GM23338 (cell line): ENCODE data around the gene PLAAT3. TPM values are rescaled to one million over a fixed set of nuclear protein-coding genes. Genes with fewer than 3 reads are reported as not detected.
"Not testable (repeated sequence)": the region's sequence is repeated elsewhere in the genome, so short reads cannot be mapped to it uniquely, and the experiment has no call there.

Experiments
- ATAC-seq: fragments of 200-7000 bp; cut with Tn5 transposase; 3 replicates; pipeline ENCODE4 v1.9.1; 2020
- DNase-seq: peaks from one replicate; pipeline ENCODE4 v3.0.0-alpha.2; 2015; ENCODE audit warnings: low spot score
- H2AFZ ChIP-seq: fragments of 200-600 bp; sonication (generic); 2 replicates; pipeline ENCODE4 v1.8.0; 2016; ENCODE audit warnings: antibody characterized with exemption, mild to moderate bottlenecking, moderate library complexity
- H3F3A ChIP-seq: fragments of 200-600 bp; sonication (generic); replicated peaks from 2 replicates; pipeline ENCODE4 v1.8.0; 2017; ENCODE audit warnings: antibody characterized with exemption, mixed run types, low read depth
- H3K27ac ChIP-seq: fragments of 200-600 bp; sonication (generic); 2 replicates; pipeline ENCODE4 v1.6.1; 2016; ENCODE audit warnings: low read depth
- H3K27me3 ChIP-seq: fragments of 200-600 bp; sonication (generic); 2 replicates; pipeline ENCODE4 v1.8.0; 2016; ENCODE audit warnings: mild to moderate bottlenecking, mixed run types, moderate library complexity; ENCODE audit not compliant: insufficient read depth
- H3K36me3 ChIP-seq: fragments of 200-600 bp; sonication (generic); 2 replicates; pipeline ENCODE4 v1.8.0; 2016; ENCODE audit warnings: mild to moderate bottlenecking; ENCODE audit not compliant: insufficient read depth
- H3K4me1 ChIP-seq: fragments of 200-600 bp; sonication (generic); 2 replicates; pipeline ENCODE4 v1.8.0; 2016; ENCODE audit warnings: mild to moderate bottlenecking, moderate library complexity; ENCODE audit not compliant: insufficient read depth
- H3K4me2 ChIP-seq: fragments of 200-600 bp; sonication (generic); 2 replicates; pipeline ENCODE4 v1.7.1; 2017; ENCODE audit warnings: mixed run types
- H3K4me3 ChIP-seq: fragments of 200-600 bp; sonication (generic); 2 replicates; pipeline ENCODE4 v1.6.1; 2016; ENCODE audit warnings: mixed run types
- H3K79me2 ChIP-seq: fragments of 200-600 bp; sonication (generic); replicated peaks from 2 replicates; pipeline ENCODE4 v1.8.0; 2017; ENCODE audit warnings: mild to moderate bottlenecking; ENCODE audit not compliant: insufficient read depth
- H3K9me2 ChIP-seq: fragments of 200-600 bp; sonication (generic); 2 replicates; pipeline ENCODE4 v1.8.0; 2017; ENCODE audit not compliant: insufficient read depth
- H4K20me1 ChIP-seq: fragments of 200-600 bp; sonication (generic); replicated peaks from 2 replicates; pipeline ENCODE4 v1.8.0; 2017; ENCODE audit warnings: mild to moderate bottlenecking; ENCODE audit not compliant: insufficient read depth
- H3K27ac Mint-ChIP-seq: 2 replicates; pipeline ENCODE4 v1.8.0; 2020; ENCODE audit warnings: inconsistent platforms, mild to moderate bottlenecking, moderate library complexity, mixed read lengths
- H3K27me3 Mint-ChIP-seq: 3 replicates; pipeline ENCODE4 v1.8.0; 2022; ENCODE audit warnings: low read depth, mild to moderate bottlenecking, moderate library complexity, mixed read lengths, inconsistent platforms; ENCODE audit not compliant: insufficient read depth, poor library complexity
- H3K36me3 Mint-ChIP-seq: 3 replicates; pipeline ENCODE4 v1.8.0; 2021; ENCODE audit warnings: low read depth, mild to moderate bottlenecking, inconsistent platforms, moderate library complexity, mixed read lengths
- H3K4me1 Mint-ChIP-seq: 3 replicates; pipeline ENCODE4 v1.8.0; 2020; ENCODE audit warnings: mild to moderate bottlenecking, inconsistent platforms, mixed read lengths
- H3K4me3 Mint-ChIP-seq: 3 replicates; pipeline ENCODE4 v1.8.0; 2021; ENCODE audit warnings: moderate library complexity, mild to moderate bottlenecking, inconsistent platforms, mixed read lengths
- H3K9me3 Mint-ChIP-seq: 3 replicates; pipeline ENCODE4 v1.8.0; 2020; ENCODE audit warnings: moderate library complexity, mild to moderate bottlenecking, inconsistent platforms, mixed read lengths
- CREB1 ChIP-seq: fragments of 250-450 bp; sonication (Bioruptor Pico); IDR thresholded peaks from 2 replicates; pipeline ENCODE4 v1.5.0; 2020; ENCODE audit warnings: low read depth, mild to moderate bottlenecking, moderate library complexity
- ETS1 ChIP-seq: IDR thresholded peaks from 2 replicates; pipeline ENCODE4 v1.6.1; 2016; ENCODE audit warnings: antibody characterized with exemption
- EZH2phosphoT487 ChIP-seq: fragments of 200-600 bp; sonication (generic); IDR thresholded peaks from one replicate; pipeline ENCODE4 v1.8.1; 2018; ENCODE audit warnings: antibody characterized with exemption; ENCODE audit not compliant: unreplicated experiment
- JUNB ChIP-seq: IDR thresholded peaks from one replicate; pipeline ENCODE4 v1.6.1; 2016; ENCODE audit warnings: antibody characterized with exemption; ENCODE audit not compliant: unreplicated experiment
- POLR2AphosphoS5 ChIP-seq: IDR thresholded peaks from 2 replicates; pipeline ENCODE4 v1.6.1; 2016; ENCODE audit warnings: antibody characterized with exemption, low read depth
- REST ChIP-seq: IDR thresholded peaks from one replicate; pipeline ENCODE4 v1.6.1; 2018; ENCODE audit warnings: antibody characterized with exemption; ENCODE audit not compliant: unreplicated experiment
- ZNF331 ChIP-seq: fragments of 250-450 bp; sonication (Bioruptor Pico); IDR thresholded peaks from 2 replicates; pipeline ENCODE4 v1.5.0; 2020; ENCODE audit warnings: low read depth, mild to moderate bottlenecking, moderate library complexity
- polyA plus RNA-seq: library from polyadenylated mRNA; unstranded; fragments of >200 nt; fragmentation: Nextera tagmentation; extraction: Ambion mirVana; gene quantifications from 2 replicates; pipeline ENCODE4 v1.2.1, GENCODE V29; 2016
- total RNA-seq: library from RNA; depleted of rRNA; stranded (reverse); fragments of >200 nt; shearing (Covaris generic); gene quantifications from 2 replicates; pipeline ENCODE4 v1.2.3, GENCODE V29; 2014
- TF ChIP-seq, protein P1 (sequence below), 2 experiments: fragments of 200-600 bp in 1 of 2; sonication (generic) in 1 of 2; conservative IDR thresholded peaks; 2 replicates each; pipeline versions ENCODE4 v1.5.1 to v1.6.1; 2016 to 2017; ENCODE audit warnings: antibody characterized with exemption in 2 of 2, low read depth in 2 of 2, mild to moderate bottlenecking in 2 of 2, moderate library complexity in 1 of 2

The PLAAT3 gene
- total and polyA plus RNA-seq, 2 experiments from 2014 or later = 61.1 to 262 TPM

GRCh38 chr11:63551091-63551888 is 62.9 kb downstream of the PLAAT3 start (continued):
- TF ChIP-seq ZNF331 (CRISPR knock-in tag) (no peak), CREB1 (CRISPR knock-in tag) (no peak), EZH2phosphoT487 (no peak), ETS1 (no peak), JUNB (no peak)
- TF ChIP-seq, protein P1, sequence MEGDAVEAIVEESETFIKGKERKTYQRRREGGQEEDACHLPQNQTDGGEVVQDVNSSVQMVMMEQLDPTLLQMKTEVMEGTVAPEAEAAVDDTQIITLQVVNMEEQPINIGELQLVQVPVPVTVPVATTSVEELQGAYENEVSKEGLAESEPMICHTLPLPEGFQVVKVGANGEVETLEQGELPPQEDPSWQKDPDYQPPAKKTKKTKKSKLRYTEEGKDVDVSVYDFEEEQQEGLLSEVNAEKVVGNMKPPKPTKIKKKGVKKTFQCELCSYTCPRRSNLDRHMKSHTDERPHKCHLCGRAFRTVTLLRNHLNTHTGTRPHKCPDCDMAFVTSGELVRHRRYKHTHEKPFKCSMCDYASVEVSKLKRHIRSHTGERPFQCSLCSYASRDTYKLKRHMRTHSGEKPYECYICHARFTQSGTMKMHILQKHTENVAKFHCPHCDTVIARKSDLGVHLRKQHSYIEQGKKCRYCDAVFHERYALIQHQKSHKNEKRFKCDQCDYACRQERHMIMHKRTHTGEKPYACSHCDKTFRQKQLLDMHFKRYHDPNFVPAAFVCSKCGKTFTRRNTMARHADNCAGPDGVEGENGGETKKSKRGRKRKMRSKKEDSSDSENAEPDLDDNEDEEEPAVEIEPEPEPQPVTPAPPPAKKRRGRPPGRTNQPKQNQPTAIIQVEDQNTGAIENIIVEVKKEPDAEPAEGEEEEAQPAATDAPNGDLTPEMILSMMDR (conservative IDR thresholded peaks at IDR 0.05; ENCODE audit: low read depth in 2 of 2) = no peak

GRCh38 chr11:63550156-63550700 is 64.0 kb downstream of the PLAAT3 start:
- H3K4me3 ChIP-seq, H3K4me2 ChIP-seq, H3K27ac ChIP-seq, H3K9me3 Mint-ChIP-seq, H3K4me3 Mint-ChIP-seq, H3F3A ChIP-seq, H3K79me2 ChIP-seq, H3K4me1 Mint-ChIP-seq, H2AFZ ChIP-seq, ATAC-seq, H3K36me3 Mint-ChIP-seq, H3K36me3 ChIP-seq, DNase-seq, H4K20me1 ChIP-seq, H3K9me2 ChIP-seq, H3K27me3 ChIP-seq, H3K27ac Mint-ChIP-seq: not testable (repeated sequence)
- peaks cover 25% of the 10 kb centered on the region for H3K4me1 ChIP-seq
- peaks cover 18% of the 10 kb centered on the region for H3K27me3 Mint-ChIP-seq

- peaks cover 9% of the 10 kb centered on the region; the same call in 2 of the 3 replicates for H3K9me3 Mint-ChIP-seq
- no peak overlapping the region for H2AFZ ChIP-seq
- no peak overlapping the region for H3K27ac ChIP-seq
- H3K4me3 Mint-ChIP-seq = no peak overlapping the region
- no peak for TF ChIP-seq REST
- TF ChIP-seq ZNF331 (CRISPR knock-in tag) = no peak
- no peak for TF ChIP-seq POLR2AphosphoS5
- no peak for TF ChIP-seq JUNB
- H3K36me3 Mint-ChIP-seq = peaks cover 4% of the 10 kb centered on the region; the same call in 2 of the 3 replicates
- H3K79me2 ChIP-seq = no peaks in the 10 kb centered on the region
- DNase-seq (no peak), ATAC-seq (no peak)
- H3K27me3 ChIP-seq = no peaks in the 10 kb centered on the region
- H3K4me3 ChIP-seq = no peak overlapping the region
- H4K20me1 ChIP-seq = no peaks in the 10 kb centered on the region
- peaks cover 10% of the 10 kb centered on the region; the same call in 1 of the 2 replicates for H3K9me2 ChIP-seq
- no peaks in the 10 kb centered on the region for H3K36me3 ChIP-seq
- H3K4me2 ChIP-seq = no peak overlapping the region
- peaks cover 4% of the 10 kb centered on the region for H3K4me1 Mint-ChIP-seq
- H3K27me3 Mint-ChIP-seq = peaks cover 18% of the 10 kb centered on the region
- H3F3A ChIP-seq = no peaks in the 10 kb centered on the region; the same call in 1 of the 2 replicates
- peaks cover 17% of the 10 kb centered on the region for H3K4me1 ChIP-seq
- H3K27ac Mint-ChIP-seq = no peak overlapping the region
Measured at GRCh38 chr11:63549411-63549810, 64.8 kb downstream of the PLAAT3 start.
